MM.1S (cell line): Measurements from ENCODE around the gene SPATA31A5.
"Not testable (repeated sequence)": the region's sequence is repeated elsewhere in the genome, so short reads cannot be mapped to it uniquely, and the experiment has no call there.

Experiments
- EZH2 ChIP-seq: fragments of 300-600 bp; sonication (generic); optimal IDR thresholded peaks from 2 replicates; pipeline ENCODE3; 2017; ENCODE audit warnings: low read depth, mild to moderate bottlenecking, antibody characterized with exemption, low read length, mixed read lengths
- TF ChIP-seq, protein P1 (sequence below): fragments of 300-600 bp; sonication (generic); IDR thresholded peaks from 2 replicates; pipeline ENCODE4 v1.5.1; 2016; ENCODE audit warnings: antibody characterized with exemption, low read length, mixed read lengths

DNA sequence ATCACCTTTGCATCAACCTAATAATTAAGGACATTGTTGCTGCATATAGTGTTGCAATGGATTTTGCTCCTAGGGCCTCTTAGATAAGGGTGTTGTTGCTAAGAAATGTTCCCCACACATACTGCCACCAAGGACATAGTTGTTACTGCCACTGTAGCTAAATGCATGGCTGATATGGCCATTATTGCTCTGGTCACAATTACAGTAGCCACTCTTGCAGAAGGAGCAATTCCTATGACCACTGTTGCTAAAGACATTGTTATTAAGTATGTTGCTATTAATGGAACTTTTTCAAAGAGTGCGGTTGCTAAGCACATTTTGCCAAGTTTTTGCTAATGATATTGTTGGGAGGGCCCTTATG, 48.8 kb downstream of the SPATA31A5 start:
- TF ChIP-seq, protein P1, sequence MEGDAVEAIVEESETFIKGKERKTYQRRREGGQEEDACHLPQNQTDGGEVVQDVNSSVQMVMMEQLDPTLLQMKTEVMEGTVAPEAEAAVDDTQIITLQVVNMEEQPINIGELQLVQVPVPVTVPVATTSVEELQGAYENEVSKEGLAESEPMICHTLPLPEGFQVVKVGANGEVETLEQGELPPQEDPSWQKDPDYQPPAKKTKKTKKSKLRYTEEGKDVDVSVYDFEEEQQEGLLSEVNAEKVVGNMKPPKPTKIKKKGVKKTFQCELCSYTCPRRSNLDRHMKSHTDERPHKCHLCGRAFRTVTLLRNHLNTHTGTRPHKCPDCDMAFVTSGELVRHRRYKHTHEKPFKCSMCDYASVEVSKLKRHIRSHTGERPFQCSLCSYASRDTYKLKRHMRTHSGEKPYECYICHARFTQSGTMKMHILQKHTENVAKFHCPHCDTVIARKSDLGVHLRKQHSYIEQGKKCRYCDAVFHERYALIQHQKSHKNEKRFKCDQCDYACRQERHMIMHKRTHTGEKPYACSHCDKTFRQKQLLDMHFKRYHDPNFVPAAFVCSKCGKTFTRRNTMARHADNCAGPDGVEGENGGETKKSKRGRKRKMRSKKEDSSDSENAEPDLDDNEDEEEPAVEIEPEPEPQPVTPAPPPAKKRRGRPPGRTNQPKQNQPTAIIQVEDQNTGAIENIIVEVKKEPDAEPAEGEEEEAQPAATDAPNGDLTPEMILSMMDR = not testable (repeated sequence)
- not testable (repeated sequence) for TF ChIP-seq EZH2
